Measurements from ENCODE around the gene TNPO2. TPM values are rescaled to one million over a fixed set of nuclear protein-coding genes. Genes with fewer than 3 reads are reported as not detected.

TNPO2 gene
- total RNA-seq, 1 donor from 2014 or later: 109 TPM

- peaks cover 27% of the 10 kb centered on the region for H3K4me1 Mint-ChIP-seq (ENCODE audit: low read depth)
- no peaks in the 10 kb centered on the region for H3K9me3 Mint-ChIP-seq (ENCODE audit: low read depth)
- peak overlapping the region; percentile 94 for H3K4me3 Mint-ChIP-seq (ENCODE audit: low read depth)
- peaks cover 9% of the 10 kb centered on the region for H3K36me3 Mint-ChIP-seq (ENCODE audit: insufficient read depth)
- H3K27ac Mint-ChIP-seq: peak overlapping the region; percentile 33
- H3K27me3 Mint-ChIP-seq: no peaks in the 10 kb centered on the region
- TF ChIP-seq, protein P1, sequence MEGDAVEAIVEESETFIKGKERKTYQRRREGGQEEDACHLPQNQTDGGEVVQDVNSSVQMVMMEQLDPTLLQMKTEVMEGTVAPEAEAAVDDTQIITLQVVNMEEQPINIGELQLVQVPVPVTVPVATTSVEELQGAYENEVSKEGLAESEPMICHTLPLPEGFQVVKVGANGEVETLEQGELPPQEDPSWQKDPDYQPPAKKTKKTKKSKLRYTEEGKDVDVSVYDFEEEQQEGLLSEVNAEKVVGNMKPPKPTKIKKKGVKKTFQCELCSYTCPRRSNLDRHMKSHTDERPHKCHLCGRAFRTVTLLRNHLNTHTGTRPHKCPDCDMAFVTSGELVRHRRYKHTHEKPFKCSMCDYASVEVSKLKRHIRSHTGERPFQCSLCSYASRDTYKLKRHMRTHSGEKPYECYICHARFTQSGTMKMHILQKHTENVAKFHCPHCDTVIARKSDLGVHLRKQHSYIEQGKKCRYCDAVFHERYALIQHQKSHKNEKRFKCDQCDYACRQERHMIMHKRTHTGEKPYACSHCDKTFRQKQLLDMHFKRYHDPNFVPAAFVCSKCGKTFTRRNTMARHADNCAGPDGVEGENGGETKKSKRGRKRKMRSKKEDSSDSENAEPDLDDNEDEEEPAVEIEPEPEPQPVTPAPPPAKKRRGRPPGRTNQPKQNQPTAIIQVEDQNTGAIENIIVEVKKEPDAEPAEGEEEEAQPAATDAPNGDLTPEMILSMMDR (IDR thresholded peaks at IDR 0.05; ENCODE audit: unreplicated experiment): no peak
- DNase-seq (ENCODE audit: low spot score, unreplicated experiment): no peak
Measured at GRCh38 chr19:12667731-12668302, 55.9 kb downstream of the TNPO2 start.

DNA sequence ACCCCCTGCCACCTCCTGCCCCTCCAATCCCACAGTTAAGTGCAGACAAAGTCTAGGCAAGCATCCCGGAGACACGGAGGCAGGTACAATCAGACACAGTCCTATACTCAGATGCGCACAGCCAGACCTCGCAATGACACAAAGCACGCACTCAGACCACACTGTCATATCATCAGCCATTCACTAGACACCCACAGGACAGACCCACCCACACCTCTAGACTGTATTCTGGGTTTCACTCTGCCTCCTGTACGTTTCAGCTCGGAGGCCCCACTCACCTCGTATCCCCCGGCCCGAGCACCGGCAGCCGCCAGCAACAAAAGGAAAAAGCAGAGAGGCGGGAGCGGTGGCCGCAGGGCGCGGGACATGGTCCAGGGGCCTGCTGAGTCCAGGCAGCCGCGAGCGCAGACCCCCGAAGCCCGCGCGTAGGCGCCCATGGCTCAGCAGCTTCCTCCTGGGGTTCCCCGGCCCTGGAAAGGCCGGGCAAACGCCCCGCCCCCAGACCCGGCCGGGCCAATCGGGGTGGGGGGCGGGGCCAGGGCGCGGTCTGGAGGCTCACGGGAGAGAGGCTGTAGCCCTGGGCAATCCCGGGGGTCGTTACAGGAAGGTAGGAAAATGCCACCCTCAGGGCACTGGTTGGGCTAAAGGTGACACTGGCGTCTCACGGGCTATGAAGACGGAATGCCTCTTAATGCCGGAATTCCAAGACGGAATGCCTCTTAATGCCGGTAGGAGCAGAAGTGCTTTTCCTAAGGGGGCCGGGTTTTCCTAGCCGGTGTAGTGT lies 57.3 kb downstream of the TNPO2 start, which contains the start of the genes MAN2B1 and WDR83:
Gene MAN2B1 (minus strand): TSS at position 478 of the 784 bp plus-strand sequence. CDS start 41 bp downstream, at position 437.
Gene WDR83 (plus strand): TSS at position 543 of the 784 bp plus-strand sequence. CDS start 2,984 bp downstream, outside the sequence.
- Mint-ChIP-seq H3K36me3 (ENCODE audit: insufficient read depth) (peaks cover 3% of the 10 kb centered on the region), H3K9me3 (ENCODE audit: low read depth) (no peaks in the 10 kb centered on the region), H3K4me3 (ENCODE audit: low read depth) (peak within 1 kb of the TSS; percentile 94), H3K27me3 (no peaks in the 10 kb centered on the region), H3K27ac (peak within 1 kb of the TSS; percentile 92), H3K4me1 (ENCODE audit: low read depth) (peaks cover 25% of the 10 kb centered on the region)
- DNase-seq (ENCODE audit: low spot score, unreplicated experiment): peak; percentile 70
- TF ChIP-seq, protein P1 (IDR thresholded peaks at IDR 0.05; ENCODE audit: unreplicated experiment): no peak

DNA sequence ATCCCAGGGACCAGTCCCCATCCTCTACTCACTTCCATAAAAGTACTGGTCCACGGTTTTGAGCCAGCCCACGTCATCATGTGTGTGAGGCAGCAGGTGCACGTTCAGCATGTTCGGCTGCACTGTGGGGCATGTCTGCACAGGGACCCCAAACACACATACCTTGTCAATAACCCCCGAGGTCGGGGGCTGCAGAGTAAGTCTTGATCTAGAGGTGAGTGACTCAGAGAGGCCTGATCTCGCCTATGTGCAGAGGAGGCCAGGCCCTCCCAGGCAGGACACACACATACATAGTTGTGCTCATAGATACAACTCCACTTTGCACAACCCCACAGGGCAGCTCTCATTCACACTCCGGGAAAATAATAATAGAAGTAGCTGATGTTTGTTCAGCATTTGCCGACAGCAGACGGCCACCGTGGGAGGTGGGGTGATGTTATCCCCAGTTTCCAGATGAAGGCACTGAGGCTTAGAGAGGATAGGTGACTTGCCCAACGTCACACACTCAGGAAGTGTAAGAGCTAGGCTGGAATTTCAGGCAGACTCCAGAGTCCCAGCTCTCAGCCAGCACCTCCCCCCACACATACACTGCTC lies 58.0 kb downstream of the TNPO2 start:
- Mint-ChIP-seq H3K4me3 (ENCODE audit: low read depth) (peak overlapping the region; percentile 94), H3K27me3 (no peaks in the 10 kb centered on the region), H3K27ac (peak overlapping the region; percentile 91), H3K36me3 (ENCODE audit: insufficient read depth) (peaks cover 5% of the 10 kb centered on the region), H3K4me1 (ENCODE audit: low read depth) (peaks cover 25% of the 10 kb centered on the region), H3K9me3 (ENCODE audit: low read depth) (no peaks in the 10 kb centered on the region)
- TF ChIP-seq, protein P1 (IDR thresholded peaks at IDR 0.05; ENCODE audit: unreplicated experiment): no peak
- no peak for DNase-seq (ENCODE audit: low spot score, unreplicated experiment)

DNA sequence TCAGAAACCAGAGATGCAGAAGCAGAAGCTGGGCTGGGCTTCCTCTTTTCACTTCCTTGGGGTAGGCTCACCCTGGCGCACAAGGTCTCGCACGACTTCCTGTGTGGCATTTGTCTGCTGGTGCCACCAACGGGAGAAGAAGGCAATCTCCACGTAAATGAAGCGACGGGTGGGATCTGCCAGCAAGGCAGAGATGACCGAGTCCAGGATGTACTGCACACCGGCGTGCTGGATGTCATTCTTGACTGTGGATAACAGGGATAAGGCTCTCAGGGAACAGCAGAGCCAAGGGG lies 58.5 kb downstream of the TNPO2 start:
- Mint-ChIP-seq H3K4me3 (ENCODE audit: low read depth) (peak overlapping the region; percentile 35), H3K36me3 (ENCODE audit: insufficient read depth) (peaks cover 5% of the 10 kb centered on the region), H3K4me1 (ENCODE audit: low read depth) (peaks cover 22% of the 10 kb centered on the region), H3K27ac (no peak overlapping the region), H3K9me3 (ENCODE audit: low read depth) (no peaks in the 10 kb centered on the region), H3K27me3 (no peaks in the 10 kb centered on the region)
- TF ChIP-seq, protein P1 (IDR thresholded peaks at IDR 0.05; ENCODE audit: unreplicated experiment): no peak
- DNase-seq (ENCODE audit: low spot score, unreplicated experiment): no peak
